Thoracic aorta (tissue), 2 donors: Measurements from ENCODE around the gene EXOC4. TPM values are rescaled to one million over a fixed set of nuclear protein-coding genes. Genes with fewer than 3 reads are reported as not detected.

Experiments used
- ATAC-seq: fragments of 150-250 bp; one replicate; pipeline ENCODE4 v1.8.0; 2017; ENCODE audit warnings: low read depth; ENCODE audit not compliant: insufficient number of reproducible peaks, low FRiP score
- DNase-seq: peaks from one replicate; pipeline ENCODE4 v3.0.0-alpha.2; 2020; ENCODE audit warnings: low spot score
- H3K27ac ChIP-seq, 2 donors: fragments of 200-600 bp; sonication (generic); 1 replicate in 1 of 2; 2 replicates in 1 of 2; pipeline ENCODE4 v1.5.1; 2016; ENCODE audit warnings: mild to moderate bottlenecking in 2 of 2, moderate library complexity in 2 of 2
- H3K27me3 ChIP-seq: fragments of 200-600 bp; sonication (generic); replicated peaks from 2 replicates; pipeline ENCODE4 v1.6.0; 2016; ENCODE audit warnings: mild to moderate bottlenecking; ENCODE audit not compliant: insufficient read depth
- H3K36me3 ChIP-seq: fragments of 200-600 bp; sonication (generic); one replicate; pipeline ENCODE4 v1.5.1; 2016
- H3K4me1 ChIP-seq, 2 donors: fragments of 200-600 bp; sonication (generic); 1 replicate in 1 of 2; 2 replicates in 1 of 2; pipeline versions ENCODE4 v1.5.1 to v1.6.0; 2016; ENCODE audit warnings: low read depth in 2 of 2, mild to moderate bottlenecking in 1 of 2; ENCODE audit not compliant: control insufficient read depth in 1 of 2
- H3K4me3 ChIP-seq: fragments of 200-600 bp; sonication (generic); 2 replicates; pipeline ENCODE4 v1.5.1; 2016; ENCODE audit warnings: mild to moderate bottlenecking
- H3K9me3 ChIP-seq: fragments of 200-600 bp; sonication (generic); 2 replicates; pipeline ENCODE4 v1.5.1; 2016
- total RNA-seq, 2 donors: library from RNA; depleted of rRNA; stranded (reverse); fragments of >200 nt; gene quantifications; one replicate each; pipeline versions ENCODE4 v1.1.0 to v1.2.3, GENCODE V29; 2016
- TF ChIP-seq, protein P1 (sequence below): fragments of 200-600 bp; sonication (generic); IDR thresholded peaks from one replicate; pipeline ENCODE4 v1.5.1; 2019; ENCODE audit warnings: antibody characterized with exemption

Gene EXOC4
- total RNA-seq, 2 donors from 2014 or later, result 65.3 to 72.8 TPM

DNA sequence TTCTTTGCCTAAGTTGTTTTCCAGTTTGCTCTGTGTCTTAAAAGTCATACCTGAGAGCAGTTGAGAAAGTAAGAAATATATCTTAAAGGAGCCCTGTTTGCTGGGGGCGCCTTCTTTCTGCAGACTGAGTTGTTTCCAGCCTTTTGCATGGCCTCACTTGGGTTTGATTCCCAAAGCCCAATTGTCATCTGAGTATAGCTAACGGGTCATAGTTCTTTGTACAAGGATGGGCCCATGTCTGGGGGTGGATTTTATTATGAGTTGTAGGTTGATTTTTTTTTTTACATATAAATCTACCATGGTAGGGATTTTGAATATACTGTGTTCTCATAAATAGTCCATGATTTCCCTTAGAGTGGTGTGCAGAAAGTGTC lies 555.6 kb downstream of the EXOC4 start:
- Histone ChIP-seq H3K4me1 (no peaks in the 10 kb centered on the region), H3K27ac (no peak overlapping the region), H3K27me3 (no peaks in the 10 kb centered on the region), H3K4me3 (no peak overlapping the region), H3K9me3 (no peaks in the 10 kb centered on the region), H3K36me3 (no peaks in the 10 kb centered on the region)
- TF ChIP-seq, protein P1, sequence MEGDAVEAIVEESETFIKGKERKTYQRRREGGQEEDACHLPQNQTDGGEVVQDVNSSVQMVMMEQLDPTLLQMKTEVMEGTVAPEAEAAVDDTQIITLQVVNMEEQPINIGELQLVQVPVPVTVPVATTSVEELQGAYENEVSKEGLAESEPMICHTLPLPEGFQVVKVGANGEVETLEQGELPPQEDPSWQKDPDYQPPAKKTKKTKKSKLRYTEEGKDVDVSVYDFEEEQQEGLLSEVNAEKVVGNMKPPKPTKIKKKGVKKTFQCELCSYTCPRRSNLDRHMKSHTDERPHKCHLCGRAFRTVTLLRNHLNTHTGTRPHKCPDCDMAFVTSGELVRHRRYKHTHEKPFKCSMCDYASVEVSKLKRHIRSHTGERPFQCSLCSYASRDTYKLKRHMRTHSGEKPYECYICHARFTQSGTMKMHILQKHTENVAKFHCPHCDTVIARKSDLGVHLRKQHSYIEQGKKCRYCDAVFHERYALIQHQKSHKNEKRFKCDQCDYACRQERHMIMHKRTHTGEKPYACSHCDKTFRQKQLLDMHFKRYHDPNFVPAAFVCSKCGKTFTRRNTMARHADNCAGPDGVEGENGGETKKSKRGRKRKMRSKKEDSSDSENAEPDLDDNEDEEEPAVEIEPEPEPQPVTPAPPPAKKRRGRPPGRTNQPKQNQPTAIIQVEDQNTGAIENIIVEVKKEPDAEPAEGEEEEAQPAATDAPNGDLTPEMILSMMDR, result no peak
- ATAC-seq (no peak), DNase-seq (no peak)

DNA sequence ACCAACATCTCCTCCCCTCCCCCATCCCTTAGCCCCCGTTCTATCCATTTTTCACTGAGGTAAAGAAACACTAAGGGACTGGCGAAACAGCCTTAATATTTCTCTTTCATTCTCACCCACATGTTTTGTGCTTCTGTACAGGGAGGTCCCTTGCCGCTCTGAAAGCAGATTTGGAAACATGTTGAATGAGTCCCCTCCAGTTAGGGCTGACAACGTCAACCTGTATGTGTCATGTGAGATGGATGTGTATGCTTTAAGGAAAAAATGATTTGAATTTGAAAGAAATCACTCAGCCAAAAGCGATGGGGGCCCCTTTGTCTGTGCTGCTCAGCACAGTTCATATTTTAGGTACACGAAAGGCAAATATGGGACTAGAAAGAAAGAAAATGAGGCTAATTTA lies 560.0 kb downstream of the EXOC4 start:
- H3K27me3 ChIP-seq, result no peaks in the 10 kb centered on the region

DNA sequence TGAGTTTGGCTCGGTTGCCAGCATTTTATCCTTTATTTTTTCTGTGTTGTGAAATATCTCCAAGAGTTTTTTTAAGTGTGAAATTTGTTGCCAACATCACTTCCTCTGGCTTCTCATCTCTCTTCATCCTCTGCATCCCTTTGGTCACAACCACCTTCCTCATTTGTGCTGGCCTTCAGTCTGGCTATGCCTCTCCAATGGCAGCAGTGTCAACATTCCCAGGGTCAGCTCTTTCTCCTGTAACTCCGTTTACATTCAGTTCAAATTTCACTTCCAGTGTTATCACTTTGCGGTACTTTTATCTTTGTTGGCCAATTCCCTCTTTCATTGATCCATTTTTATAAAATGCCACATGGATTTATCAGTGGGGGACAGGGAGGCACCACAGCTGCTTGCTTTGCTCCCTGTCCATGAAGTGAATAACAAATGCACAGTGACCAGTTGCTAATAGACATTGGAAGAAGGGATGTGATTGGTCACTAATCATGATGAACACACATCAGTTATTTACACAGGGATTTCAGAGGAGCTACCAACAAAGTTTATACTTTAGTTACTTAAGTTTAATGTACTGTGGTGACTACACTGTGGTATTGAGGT lies 562.8 kb downstream of the EXOC4 start:
- no peak for DNase-seq
- H3K9me3 ChIP-seq, result no peaks in the 10 kb centered on the region
- peaks cover 7% of the 10 kb centered on the region for H3K36me3 ChIP-seq
- H3K4me3 ChIP-seq, result no peak overlapping the region
- H3K27me3 ChIP-seq, result no peaks in the 10 kb centered on the region
- ATAC-seq, result no peak
- H3K4me1 ChIP-seq, result no peaks in the 10 kb centered on the region
- TF ChIP-seq, protein P1, result no peak
- H3K27ac ChIP-seq, result no peak overlapping the region

More for the DNA sequence above, 560.0 kb downstream of the EXOC4 start:
- Histone ChIP-seq H3K4me3 (no peak overlapping the region), H3K27ac (no peak overlapping the region), H3K36me3 (no peaks in the 10 kb centered on the region), H3K4me1 (no peaks in the 10 kb centered on the region), H3K9me3 (no peaks in the 10 kb centered on the region)
- DNase-seq (no peak), ATAC-seq (no peak)
- TF ChIP-seq, protein P1, result no peak

DNA sequence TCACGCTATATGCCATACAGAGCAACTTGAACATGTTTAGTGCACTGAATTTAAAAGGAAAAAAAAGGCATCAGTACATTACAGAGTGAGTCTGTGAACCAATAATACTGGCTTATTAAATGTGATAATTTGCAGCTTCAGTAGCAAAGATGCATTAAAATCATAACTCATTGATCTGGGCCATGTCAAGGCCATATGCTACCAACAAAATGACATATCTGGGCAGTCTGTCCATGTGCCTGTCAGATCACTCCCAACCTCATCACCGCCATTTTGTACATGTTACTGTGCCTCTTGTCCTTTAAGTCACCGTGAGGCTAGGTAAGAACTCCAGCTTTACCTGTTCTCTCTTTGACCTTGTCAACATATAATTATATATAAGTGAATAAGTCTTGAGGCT lies 566.8 kb downstream of the EXOC4 start:
- ATAC-seq (no peak), DNase-seq (no peak)
- Histone ChIP-seq H3K27ac (no peak overlapping the region), H3K4me3 (no peak overlapping the region), H3K4me1 (no peaks in the 10 kb centered on the region), H3K9me3 (no peaks in the 10 kb centered on the region), H3K36me3 (peaks cover 7% of the 10 kb centered on the region), H3K27me3 (no peaks in the 10 kb centered on the region)
- TF ChIP-seq, protein P1, result no peak

DNA sequence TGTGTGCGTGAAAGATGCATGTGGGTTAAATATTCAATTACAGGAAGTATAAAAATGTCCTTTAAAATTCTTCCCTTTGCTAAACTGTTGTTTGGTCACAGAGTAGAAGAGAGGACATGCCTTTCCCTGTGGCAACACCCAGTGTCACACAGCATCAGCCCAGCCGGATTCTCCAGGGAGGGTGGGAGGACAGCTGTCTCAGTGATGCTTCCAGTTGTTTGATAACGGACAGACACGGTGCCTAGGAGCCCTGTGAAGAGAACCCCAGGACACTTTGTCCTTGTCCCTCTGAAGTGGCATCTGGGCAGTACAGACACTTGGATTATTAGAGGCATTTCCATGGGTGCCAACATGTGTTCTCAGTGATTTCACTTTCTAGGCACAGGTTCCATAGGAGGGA lies 567.7 kb downstream of the EXOC4 start:
- Histone ChIP-seq H3K4me1 (no peaks in the 10 kb centered on the region), H3K9me3 (no peaks in the 10 kb centered on the region), H3K4me3 (no peak overlapping the region), H3K36me3 (peaks cover 7% of the 10 kb centered on the region), H3K27me3 (no peaks in the 10 kb centered on the region), H3K27ac (no peak overlapping the region)
- no peak for ATAC-seq
- no peak for DNase-seq
- TF ChIP-seq, protein P1, result no peak
